NT2/D1 (cell line): ENCODE measurements around the gene OSBPL10.

ENCODE experiments used
- SUZ12 ChIP-seq: IDR thresholded peaks from 2 replicates; pipeline ENCODE4 v1.6.1; 2011; ENCODE audit not compliant: insufficient read length, insufficient read depth; ENCODE audit errors: extremely low read depth
- YY1 ChIP-seq: IDR thresholded peaks from 2 replicates; pipeline ENCODE4 v1.6.1; 2011; ENCODE audit not compliant: insufficient read length, insufficient read depth

DNA sequence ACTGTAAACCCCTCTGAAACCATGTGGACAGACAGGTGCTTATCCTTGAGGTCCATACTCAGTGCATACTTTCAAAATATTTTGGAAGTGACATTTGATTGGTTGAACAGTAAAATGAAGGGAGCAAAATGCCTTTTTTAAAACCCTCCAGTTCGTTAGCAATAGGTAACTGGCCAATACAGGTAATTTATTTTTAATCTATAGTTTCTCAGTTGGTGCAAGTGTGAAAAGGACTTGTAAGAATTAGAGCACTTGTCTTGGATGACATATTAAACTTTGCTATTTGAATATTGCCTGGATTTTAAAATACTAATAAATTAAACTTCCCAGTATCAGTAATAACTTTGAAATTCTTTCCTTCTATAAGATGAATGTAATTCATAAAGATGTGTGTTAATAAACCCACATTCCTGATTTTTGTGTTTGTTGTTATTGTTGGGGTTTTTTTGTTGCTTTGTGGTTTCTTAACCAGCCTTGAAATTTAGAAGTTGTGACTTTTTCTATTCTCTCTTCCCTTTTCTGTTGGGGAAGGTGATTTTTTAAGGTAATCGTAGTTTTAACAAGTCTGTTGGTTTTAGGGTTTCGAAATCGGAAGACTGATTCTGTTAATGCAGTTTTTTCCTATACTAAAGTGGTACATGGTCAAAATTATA, 358.3 kb downstream of the OSBPL10 start:
- no peak for TF ChIP-seq SUZ12
- no peak for TF ChIP-seq YY1
